ENCODE measurements around the gene MBOAT1.
A peak's percentile ranks its signal among the peaks of the same experiment; 100 is the strongest.

The MBOAT1 gene, protein sequence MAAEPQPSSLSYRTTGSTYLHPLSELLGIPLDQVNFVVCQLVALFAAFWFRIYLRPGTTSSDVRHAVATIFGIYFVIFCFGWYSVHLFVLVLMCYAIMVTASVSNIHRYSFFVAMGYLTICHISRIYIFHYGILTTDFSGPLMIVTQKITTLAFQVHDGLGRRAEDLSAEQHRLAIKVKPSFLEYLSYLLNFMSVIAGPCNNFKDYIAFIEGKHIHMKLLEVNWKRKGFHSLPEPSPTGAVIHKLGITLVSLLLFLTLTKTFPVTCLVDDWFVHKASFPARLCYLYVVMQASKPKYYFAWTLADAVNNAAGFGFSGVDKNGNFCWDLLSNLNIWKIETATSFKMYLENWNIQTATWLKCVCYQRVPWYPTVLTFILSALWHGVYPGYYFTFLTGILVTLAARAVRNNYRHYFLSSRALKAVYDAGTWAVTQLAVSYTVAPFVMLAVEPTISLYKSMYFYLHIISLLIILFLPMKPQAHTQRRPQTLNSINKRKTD

DNA sequence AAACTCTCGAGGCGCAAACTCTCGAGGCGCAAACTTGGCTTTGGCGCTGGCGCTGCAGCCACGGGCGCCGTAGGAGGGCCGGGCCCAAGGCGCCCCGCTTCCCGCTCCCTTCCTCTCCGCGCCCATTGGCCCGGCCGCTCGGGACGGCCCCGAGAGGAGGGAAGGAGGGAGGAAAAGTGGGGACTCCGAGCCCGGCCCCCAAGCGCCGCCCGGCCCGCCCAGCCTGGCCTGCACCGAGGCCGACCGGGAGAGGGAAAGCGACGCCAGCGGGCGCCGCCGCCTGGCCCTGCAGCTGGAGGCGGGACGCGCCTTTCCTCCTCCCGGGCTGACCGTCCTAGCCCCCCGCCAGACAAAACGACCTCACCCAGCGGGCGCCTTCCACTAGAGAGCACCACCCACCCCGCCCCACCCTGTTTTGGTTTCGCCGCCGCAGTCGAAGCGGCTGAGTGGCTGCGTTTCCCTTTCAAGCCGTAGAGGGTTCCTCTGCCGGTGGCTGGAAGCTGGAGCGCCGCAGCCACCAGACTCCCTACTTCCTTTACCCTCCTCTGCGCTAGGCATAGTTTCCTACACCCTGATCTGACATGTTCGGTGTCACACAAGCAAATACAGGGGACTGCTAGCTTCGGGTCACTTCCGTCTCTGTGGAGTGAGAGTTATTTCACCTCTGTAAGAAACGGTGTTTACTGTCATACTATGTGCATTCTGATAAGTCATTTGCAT lies at the start of gene MBOAT1:
Gene MBOAT1, minus strand, starts transcription at position 78 of the 720 bp plus-strand sequence. CDS start 235 bp downstream, outside the sequence.
- peak; percentile 95 for DNase-seq

DNA sequence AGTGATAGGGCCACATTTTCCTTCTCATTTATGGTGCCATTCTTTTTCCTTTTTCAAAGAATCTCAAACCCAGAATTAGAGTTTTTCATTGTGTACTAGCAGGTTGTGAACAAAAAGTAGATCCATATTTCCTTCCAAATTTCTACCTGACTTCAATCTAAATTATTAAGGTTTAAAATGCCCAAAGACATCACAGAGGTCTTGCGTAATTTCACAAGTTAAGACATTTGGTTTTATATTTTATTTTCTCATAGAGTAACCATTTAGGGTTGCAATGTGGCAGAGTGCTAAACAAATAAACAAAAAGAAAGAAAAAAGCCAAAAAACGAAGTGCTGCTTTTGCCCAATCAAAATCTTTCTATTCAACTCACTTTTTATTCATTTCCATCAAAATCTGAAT lies 49.4 kb upstream of the MBOAT1 start:
- DNase-seq = no peak

DNA sequence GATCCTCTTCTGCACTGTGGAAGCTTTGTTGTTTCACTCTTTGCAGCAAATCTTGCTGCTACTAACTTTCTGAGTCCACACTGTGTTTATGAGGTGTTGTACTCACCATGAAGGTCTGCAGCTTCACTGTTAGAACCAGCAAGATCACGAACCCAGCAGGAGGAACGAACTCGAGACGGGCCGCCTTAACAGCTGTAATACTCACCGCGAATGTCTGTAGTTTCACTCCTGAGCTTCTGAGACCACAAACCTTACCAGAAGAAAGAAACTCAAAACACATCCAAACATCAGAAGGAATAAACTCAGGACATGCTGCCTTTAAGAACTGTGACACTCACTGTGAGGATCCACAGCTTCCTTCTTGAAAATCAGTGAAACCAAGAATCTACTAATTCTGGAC lies 48.1 kb upstream of the MBOAT1 start:
- DNase-seq = no peak

DNA sequence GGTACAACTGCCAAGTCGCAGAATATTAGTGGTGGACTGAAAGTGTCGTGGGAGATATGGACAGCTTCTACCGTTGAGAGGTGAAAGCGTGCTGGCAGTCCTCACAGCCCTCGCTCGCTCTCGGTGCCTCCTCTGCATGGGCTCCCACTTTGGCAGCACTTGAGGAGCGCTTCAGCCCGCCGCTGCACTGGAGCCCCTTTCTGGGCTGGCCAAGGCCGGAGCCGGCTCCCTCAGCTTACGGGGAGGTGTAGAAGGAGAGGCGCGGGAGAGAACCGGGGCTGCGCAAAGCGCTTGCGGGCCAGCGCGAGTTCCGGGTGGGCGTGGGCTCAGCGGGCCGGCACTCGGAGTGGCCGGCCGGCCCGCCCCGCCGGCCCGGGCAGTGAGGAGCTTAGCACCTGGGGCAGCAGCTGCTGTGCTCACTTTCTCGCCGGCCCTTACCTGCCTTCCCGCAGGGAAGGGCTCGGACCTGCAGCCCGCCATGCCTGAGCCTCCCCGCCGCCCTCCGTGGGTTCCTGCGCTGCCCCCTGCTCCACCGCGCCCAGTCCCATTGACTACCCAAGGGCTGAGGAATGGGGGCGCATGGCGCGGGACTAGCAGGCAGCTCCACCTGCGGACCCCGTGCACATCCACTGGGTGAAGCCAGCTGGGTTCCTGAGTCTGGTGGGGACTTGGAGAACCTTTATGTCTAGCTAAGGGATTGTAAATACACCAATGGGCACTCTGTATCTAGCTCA lies 47.2 kb upstream of the MBOAT1 start:
- no peak for DNase-seq

DNA sequence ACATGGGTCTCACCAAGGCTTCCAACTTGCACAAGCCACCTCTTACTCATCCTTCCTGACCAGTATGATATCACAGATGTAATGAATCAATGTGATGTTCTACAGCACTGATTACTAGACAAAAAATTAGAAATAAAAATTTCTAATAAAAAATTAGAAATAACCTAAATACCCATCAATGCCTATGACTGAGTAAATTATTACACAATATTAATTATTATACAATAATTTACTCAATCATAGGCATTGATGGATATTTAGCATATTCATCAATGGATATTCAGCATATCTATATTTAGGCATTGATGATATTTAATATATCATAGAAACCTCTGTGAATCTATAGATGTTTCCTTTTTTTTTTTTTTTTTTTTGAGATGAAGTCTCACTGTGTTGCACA lies 43.2 kb upstream of the MBOAT1 start:
- no peak for DNase-seq

DNA sequence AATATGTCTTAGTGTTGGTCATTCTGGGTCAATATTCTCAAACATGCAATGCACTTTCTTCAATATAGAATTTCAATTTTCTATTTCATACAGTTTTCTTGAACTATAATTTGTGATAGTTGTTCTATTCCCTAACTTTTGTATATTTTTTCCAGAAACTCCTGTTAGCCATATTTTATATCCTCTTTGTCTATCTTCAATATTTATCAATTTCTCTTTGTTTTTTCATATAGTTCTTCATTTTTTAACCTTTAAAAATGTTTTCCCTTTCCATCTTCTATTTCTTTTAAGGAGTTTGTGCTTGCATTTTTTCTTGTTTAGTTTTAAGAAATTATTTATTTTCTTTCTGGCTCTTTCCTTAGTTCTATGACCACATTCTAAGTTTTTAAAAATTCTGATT lies 42.0 kb upstream of the MBOAT1 start:
- no peak for DNase-seq

DNA sequence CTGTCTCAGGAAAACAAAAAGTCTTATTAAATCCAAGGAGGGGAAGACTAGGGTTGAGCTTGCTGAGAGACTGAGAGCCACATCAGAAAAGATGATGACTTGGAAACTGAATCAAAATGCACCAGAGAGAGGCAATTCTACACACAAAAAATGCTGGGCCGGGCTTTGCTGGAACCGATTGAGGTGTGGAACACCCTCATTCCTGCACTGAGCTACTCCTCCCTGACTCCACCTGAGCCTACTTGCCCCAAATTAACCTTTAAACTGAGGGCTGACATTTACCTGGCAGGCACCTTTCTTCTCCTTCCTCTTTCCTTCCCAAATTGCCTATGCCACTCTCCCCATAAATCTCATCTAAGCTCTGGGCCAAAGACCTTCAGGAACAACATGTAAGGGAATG lies 40.8 kb upstream of the MBOAT1 start:
- DNase-seq = no peak

DNA sequence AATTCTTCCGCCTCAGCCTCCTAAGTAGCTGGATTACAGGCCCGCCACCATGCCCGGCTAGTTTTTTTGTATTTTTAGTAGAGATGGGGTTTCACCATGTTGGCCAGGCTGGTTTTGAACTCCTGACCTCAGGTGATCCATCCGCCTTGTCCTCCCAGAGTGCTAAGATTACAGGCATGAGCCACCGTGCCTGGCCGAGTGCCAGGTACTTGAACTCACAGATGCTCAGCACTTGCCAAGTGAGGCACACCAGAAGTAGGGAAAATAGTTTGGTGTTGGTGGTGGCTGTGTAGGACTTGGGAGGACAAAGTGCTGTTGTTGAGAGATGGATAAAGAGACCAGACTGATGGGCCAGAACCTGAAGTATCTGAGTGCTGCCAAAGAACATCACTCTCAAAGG lies 40.0 kb upstream of the MBOAT1 start:
- DNase-seq = no peak

DNA sequence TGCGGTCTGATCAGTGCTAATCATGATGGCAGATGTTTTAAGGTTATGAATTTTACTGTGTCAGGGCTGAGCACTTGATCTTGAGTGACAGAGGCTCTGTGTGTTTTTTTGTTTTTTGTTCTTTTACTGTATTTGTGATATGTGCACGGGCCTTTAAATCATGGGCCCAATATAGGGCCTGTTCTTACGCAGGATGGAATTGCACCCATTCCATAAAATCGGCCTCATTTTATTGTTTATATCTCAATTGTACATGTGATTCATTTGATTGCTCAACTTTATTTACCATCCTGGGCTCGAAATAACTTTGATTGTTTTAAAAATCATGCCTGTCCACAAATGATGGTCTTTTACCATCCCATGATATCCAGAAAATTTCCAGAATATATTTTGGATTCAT lies 39.3 kb upstream of the MBOAT1 start:
- DNase-seq = no peak

DNA sequence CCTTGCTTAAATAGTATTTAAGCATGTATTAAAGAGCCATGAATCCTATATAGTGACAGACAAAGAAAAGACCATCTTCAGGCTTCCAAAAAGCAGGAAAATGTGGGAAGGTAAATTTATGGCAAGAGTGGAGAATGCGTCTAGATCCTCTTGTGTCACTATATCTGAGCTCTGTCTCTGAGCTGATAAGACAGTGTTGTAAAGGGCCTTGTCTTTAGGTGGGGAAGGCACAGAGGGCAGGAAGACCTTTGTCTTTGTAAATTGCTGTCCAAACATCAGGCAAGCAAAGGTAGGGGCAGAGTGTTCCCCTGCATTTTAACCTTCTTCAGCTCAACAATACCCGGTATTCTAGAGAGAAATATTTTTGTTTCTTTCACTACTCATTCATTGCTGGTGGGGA lies 33.9 kb upstream of the MBOAT1 start:
- peak; percentile 60 for DNase-seq

DNA sequence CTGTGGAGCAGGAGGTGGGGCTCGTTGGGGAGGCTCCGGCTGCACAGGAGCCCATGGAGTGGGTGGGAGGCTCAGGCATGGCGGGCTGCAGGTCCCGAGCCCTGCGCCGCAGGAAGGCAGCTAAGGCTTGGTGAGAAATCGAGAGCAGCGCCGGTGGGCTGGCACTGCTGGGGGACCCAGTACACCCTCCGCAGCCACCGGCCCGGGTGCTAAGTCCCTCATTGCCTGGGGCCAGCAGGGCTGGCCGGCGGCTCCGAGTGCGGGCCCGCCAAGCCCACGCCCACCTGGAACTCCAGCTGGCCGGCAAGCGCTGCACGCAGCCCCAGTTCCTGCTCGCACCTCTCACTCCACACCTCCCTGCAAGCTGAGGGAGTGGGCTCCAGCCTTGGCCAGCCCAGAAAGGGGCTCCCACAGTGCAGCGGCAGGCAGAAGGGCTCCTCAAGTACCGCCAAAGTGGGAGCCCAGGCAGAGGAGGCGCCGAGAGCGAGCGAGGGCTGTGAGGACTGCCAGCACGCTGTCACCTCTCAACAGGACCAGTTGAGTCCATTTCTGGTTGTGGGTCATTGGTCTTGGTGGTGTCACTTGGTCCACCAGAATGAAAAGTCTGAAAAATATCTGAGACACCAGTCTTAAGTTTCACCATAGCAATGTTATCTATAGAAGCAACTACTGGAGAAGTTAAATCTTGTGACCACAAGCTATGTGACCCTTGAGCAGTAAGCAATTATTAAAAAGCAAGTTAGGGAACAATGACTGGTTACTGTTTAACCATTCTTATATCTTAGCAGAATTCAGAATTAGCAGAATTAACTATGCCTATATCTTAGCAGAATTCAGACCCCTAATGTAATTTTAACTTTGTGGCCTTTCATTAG lies 32.8 kb upstream of the MBOAT1 start:
- DNase-seq = peak; percentile 73

DNA sequence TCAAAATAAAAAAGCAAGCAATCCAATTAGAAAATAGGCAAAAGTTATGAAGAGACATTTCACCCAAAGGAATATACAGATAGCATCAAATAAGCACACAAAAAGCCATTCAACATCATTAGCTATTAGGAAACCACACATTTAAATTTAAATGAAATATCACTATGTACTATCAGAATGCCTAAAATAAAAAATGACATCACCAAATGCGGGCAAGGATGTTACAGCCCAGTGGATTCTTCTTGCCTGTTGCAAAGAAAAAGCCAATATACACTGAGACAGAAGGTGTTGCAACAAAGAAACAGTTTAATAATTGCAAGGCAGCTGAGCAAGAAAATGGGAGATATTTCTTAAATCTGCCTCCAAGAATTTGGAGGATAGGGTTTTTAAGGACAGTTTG lies 31.0 kb upstream of the MBOAT1 start:
- DNase-seq = no peak

DNA sequence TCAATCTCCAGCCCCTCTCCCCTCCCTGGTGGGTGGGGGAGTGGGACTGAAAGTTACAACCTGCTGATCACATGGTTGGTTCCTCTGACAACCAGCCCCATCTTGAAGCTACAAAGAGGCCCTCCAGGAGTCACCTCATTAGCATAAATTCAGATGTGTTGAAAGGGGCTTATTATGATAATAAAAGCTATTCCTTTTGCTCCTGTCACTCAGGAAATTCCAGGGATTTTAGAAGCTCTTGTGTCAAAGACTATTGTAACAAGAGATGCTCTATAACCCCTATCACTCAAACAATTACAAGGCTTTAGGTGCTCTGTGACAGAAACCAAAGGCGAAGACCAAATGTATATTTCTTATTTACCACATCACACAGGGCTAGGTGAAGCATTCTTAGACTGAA lies 30.1 kb upstream of the MBOAT1 start:
- no peak for DNase-seq

DNA sequence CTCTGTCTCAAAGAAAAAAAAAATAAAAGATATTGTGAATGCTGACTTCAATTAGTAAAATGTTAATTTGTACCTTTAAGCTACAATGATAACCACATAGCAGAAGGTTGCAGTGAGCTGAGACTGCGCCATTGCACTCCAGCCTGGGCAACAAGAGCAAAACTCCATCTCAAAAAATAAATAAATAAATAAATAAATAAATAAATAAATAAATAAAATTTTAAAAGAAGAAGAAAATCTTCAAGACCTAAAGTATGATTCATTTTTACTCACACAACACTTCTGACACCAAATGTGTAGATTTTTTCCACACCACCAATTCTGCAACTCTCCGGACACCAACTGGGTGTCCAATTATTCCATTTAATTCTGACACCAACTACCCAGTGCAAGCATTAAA lies 28.8 kb upstream of the MBOAT1 start:
- no peak for DNase-seq

DNA sequence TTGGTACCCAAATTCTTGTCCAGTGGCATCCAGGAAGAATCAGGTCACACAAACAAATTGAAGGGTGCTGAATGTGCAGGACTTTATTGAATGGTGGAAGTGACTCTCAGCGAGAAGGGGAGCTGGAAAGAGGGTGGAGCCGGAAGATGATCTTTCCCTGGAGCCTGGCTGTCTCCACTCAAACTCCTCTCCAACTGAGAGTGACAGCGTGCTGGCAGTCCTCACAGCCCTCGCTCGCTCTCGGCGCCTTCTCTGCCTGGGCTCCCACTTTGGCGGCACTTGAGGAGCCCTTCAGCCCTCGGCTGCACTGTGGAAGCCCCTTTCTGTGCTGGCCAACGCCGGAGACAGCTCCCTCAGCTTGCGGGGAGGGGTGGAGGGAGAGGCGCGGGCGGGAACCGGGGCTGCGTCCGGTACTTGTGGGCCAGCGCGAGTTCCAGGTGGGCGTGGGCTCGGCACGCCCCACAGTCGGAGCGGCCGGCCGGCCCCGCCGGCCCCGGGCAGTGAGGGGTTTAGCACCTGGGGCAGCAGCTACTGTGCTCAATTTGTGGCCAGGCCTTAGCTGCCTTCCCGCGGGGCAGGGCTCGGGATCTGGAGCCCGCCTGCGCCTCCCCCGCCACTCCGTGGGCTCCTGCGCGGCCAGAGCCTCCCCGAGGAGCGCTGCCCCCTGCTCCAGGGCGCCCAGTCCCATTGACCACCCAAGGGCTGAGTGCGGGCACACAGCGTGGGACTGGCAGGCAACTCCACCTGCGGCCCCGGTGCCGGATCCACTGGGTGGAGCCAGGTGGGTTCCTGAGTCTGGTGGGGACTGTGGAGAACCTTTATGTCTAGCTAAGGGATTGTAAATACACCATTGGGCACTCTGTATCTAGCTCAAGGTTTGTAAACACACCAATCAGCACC lies 26.7 kb upstream of the MBOAT1 start:
- no peak for DNase-seq

DNA sequence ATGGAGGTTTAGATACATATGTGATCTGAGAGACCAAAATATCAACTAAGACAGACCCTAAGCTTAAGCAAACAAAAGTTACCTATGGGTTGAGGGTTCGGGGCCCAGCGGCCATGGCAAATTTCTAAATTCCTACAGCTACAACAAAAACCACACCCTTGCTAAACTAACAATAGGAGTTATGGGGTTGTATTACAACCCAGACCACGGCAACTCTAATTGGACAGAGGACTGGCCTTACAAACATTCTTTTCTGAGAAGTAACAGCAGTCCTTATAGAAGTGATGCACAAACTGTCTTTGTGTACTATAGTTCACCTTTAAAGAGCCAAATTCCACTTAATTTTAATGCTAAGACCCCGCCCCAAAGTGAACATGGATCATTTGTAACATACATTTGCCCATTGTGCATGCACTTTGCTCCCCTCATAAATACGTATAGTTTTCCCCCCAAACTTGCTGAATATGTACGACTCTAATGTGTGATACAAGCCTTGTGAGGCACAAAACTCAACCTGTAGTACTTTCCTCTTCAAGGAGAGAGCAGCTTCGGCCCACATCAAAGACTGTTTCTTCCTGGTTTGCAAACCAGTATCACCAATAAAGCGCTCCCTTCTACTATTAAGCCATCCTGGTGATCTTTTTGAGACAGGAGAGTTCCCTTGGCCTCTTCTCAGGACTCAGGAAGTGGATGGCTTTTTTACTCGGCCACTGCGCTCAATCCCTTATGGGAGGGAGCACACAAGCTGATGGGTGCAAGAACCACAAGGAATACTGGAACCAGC lies 25.6 kb upstream of the MBOAT1 start:
- no peak for DNase-seq

DNA sequence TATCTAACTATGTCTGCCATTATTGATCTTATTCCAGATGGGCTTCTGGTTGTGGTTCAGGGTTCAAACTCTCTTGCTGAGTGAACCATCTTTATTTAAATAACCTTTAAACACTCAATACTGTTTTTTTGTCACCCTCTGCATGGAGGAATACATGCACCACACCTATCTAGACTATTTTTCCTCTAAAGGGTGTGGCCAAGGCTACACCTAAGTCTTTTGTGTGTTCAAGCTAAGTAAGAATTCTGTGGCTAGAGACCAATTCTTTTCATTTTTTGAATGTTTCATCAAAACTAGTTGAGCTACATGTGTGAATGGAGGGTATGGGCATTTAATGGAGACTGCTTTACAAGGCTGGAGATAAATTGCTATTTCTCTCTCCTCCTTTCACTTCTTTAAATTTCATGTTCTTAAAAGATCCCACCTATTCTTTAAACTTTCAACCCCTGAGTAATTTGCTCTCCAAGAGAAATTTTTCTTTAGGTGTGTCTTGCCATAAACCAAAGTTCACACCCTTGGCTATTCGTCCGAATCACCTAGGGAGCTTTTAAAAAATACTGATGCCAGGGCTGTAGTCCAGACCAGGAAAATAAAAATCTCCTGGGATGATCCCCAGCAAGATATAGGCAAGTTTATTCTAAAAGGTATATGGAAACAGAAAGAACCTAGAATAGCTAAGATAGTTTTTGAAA lies 24.8 kb upstream of the MBOAT1 start:
- no peak for DNase-seq

DNA sequence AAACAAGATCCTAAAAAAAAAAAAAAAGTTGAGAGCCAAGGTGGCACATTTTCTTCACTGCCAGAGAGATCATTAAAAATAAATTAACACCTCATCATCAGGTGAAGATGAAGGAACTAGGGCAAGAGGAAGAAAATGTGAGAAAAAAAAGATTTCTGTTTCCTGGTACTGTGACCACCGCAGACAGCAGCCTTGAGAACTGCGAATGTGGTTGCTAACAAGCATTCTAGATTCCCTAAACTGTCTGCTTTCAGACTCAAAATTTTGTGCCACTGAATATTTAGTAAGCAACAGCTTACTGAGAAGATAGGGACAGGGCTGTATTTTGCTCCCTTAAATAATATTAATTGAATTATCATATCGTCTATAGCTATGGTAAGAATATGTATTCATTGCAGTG lies 24.1 kb upstream of the MBOAT1 start:
- DNase-seq = no peak

DNA sequence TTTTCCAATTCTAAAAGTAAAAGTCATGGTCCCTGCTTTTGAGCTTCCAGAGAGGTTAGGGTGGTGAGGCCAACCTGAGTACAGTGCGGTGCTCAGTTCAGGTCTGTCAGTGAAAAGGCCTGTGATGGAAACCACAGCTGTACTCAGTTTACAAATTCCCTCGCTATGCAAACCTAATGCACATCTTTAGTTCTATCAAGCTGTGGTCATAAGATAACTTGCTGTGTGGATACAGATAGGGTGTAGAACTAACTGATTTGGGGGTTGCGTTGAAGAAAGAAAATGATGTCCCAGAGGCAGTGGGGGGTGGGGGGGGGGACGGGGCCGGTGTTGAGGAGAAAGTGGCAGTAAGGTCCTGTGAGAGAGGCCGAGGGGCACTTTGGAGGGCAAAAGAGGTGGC lies 22.8 kb upstream of the MBOAT1 start:
- no peak for DNase-seq

DNA sequence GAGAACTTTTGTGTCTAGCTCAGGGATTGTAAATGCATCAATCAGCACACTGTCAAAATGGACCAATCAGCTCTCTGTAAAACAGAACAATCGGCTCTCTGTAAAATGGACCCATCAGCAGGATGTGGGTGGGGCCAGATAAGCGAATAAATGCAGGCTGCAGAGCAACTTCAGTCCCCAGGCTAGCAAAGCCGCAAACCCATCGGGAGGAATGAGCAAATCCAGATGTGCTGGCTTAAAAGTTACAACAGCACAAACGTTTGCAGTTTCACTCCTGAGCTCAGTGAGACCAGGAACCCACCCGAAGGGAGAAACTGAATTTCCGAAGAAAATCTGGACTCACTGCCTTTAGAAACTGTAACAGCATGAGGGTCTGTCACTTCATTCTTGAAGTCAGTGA lies 21.9 kb upstream of the MBOAT1 start:
- DNase-seq = no peak
